Ascending aorta (tissue), 2 donors: ENCODE measurements around the gene GMPR. TPM values are rescaled to one million over a fixed set of nuclear protein-coding genes. Genes with fewer than 3 reads are reported as not detected.
A peak's percentile ranks its signal among the peaks of the same experiment; 100 is the strongest.

Source experiments
- DNase-seq, 2 donors: peaks; one replicate each; pipeline ENCODE4 v3.0.0-alpha.2; 2019; ENCODE audit warnings: low spot score in 2 of 2
- H3K27ac ChIP-seq, 2 donors: fragments of 200-600 bp; sonication (generic); one replicate each; pipeline ENCODE4 v1.5.1; 2016 to 2017; ENCODE audit warnings: mild to moderate bottlenecking in 1 of 2
- H3K27me3 ChIP-seq: fragments of 200-600 bp; sonication (generic); one replicate; pipeline ENCODE4 v1.5.1; 2017
- H3K36me3 ChIP-seq, 2 donors: fragments of 200-600 bp; sonication (generic); one replicate each; pipeline ENCODE4 v1.5.1; 2016
- H3K4me1 ChIP-seq, 2 donors: fragments of 200-600 bp; sonication (generic); one replicate each; pipeline ENCODE4 v1.5.1; 2016 to 2017; ENCODE audit warnings: mild to moderate bottlenecking in 1 of 2
- H3K4me3 ChIP-seq, 2 donors: fragments of 200-600 bp; sonication (generic); one replicate each; pipeline ENCODE4 v1.5.1; 2016 to 2017; ENCODE audit warnings: mild to moderate bottlenecking in 1 of 2
- H3K9me3 ChIP-seq, 2 donors: fragments of 200-600 bp; sonication (generic); one replicate each; pipeline ENCODE4 v1.5.1; 2016
- intact Hi-C: fragments of 100-400 bp; cut with DNase I; formaldehyde crosslinking; loops from one replicate; pipeline ENCODE4 v1.15.1; 2023
- total RNA-seq: library from RNA; depleted of rRNA; stranded (reverse); fragments of >200 nt; gene quantifications from one replicate; pipeline ENCODE4 v1.1.0, GENCODE V29; 2016
- TF ChIP-seq, protein P1 (sequence below), 3 experiments: fragments of 200-600 bp in 2 of 3; fragments of 450-650 bp in 1 of 3; sonication (generic) in 2 of 3; IDR thresholded peaks; one replicate each; pipeline ENCODE4 v1.5.1; 2016 to 2019; ENCODE audit warnings: antibody characterized with exemption in 3 of 3, mild to moderate bottlenecking in 1 of 3, moderate library complexity in 1 of 3

Gene GMPR
- total RNA-seq, 1 donor from 2014 or later: 18.4 TPM

DNA sequence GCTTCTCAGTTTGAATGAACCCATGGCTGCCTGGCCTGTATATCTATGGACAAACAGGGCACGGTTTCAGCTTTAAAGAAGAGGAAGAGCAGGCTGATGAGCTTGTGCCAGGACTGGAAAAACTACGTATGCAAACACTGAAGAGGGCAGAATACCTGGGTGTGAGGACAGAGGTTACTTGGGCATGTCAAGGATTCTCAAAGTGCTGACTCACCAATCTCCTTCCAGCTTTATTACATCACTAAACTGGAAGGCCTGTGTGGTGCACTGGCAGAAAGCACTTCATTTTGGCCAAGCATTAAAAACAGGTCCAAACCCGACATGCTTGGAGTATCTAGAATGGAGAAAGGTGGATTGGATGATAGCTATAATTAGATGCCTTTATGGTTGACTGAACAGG lies 95.2 kb downstream of the GMPR start:
- H3K27me3 ChIP-seq: no peaks in the 10 kb centered on the region
- no peak for DNase-seq
- no peaks in the 10 kb centered on the region for H3K36me3 ChIP-seq
- intact Hi-C loops: loop anchor here (2.0 to 10.0 kb wide), 5 partner anchors 46 to 701 kb away; no protein-coding TSS in a partner anchor
- TF ChIP-seq, protein P1, sequence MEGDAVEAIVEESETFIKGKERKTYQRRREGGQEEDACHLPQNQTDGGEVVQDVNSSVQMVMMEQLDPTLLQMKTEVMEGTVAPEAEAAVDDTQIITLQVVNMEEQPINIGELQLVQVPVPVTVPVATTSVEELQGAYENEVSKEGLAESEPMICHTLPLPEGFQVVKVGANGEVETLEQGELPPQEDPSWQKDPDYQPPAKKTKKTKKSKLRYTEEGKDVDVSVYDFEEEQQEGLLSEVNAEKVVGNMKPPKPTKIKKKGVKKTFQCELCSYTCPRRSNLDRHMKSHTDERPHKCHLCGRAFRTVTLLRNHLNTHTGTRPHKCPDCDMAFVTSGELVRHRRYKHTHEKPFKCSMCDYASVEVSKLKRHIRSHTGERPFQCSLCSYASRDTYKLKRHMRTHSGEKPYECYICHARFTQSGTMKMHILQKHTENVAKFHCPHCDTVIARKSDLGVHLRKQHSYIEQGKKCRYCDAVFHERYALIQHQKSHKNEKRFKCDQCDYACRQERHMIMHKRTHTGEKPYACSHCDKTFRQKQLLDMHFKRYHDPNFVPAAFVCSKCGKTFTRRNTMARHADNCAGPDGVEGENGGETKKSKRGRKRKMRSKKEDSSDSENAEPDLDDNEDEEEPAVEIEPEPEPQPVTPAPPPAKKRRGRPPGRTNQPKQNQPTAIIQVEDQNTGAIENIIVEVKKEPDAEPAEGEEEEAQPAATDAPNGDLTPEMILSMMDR (IDR thresholded peaks at IDR 0.05): no peak
- no peaks in the 10 kb centered on the region for H3K9me3 ChIP-seq
- no peak overlapping the region for H3K4me3 ChIP-seq
- no peak overlapping the region for H3K27ac ChIP-seq
- peaks cover 0 to 31% of the 10 kb centered on the region in 2 donors for H3K4me1 ChIP-seq

DNA sequence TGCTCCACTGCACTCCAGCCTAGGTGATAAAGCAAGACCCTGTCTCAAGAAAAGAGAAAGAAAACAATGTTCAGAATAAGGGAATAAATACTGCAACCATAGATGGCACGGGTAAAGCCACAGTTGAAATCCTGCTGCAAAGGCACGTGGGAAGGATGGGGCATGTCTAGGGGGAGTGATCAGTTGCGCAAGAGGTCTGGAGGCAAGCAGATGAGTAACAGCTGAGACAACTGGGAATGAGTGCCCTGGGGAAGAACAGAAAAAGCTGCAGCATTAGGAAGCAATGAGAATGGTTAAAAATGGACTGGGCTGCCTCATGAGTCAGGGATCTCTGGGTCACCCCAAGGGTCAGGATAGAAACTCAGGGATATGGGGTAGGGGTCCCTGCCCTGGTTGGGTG lies 96.3 kb downstream of the GMPR start:
- H3K9me3 ChIP-seq: no peaks in the 10 kb centered on the region
- intact Hi-C loops: loop anchor here (5.0 to 10.0 kb wide), 4 partner anchors 47 to 700 kb away; no protein-coding TSS in a partner anchor
- H3K27ac ChIP-seq: no peak overlapping the region
- peak; percentile 42 to 78 for DNase-seq
- TF ChIP-seq, protein P1 (IDR thresholded peaks at IDR 0.05): no peak
- no peaks in the 10 kb centered on the region for H3K36me3 ChIP-seq
- H3K4me1 ChIP-seq: peaks cover 0 to 37% of the 10 kb centered on the region in 2 donors
- no peak overlapping the region for H3K4me3 ChIP-seq
- H3K27me3 ChIP-seq: no peaks in the 10 kb centered on the region

GRCh38 chr6:16335176-16335575 lies 96.8 kb downstream of the GMPR start:
- no peak for DNase-seq
- no peaks in the 10 kb centered on the region for H3K36me3 ChIP-seq
- peaks cover 0 to 37% of the 10 kb centered on the region in 2 donors for H3K4me1 ChIP-seq
- no peaks in the 10 kb centered on the region for H3K27me3 ChIP-seq
- H3K27ac ChIP-seq: no peak overlapping the region
- no peak overlapping the region for H3K4me3 ChIP-seq
- TF ChIP-seq, protein P1 (IDR thresholded peaks at IDR 0.05): no peak
- intact Hi-C loops: loop anchor here (10.0 kb wide), 1 partner anchor 700 kb away; no protein-coding TSS in a partner anchor
- H3K9me3 ChIP-seq: no peaks in the 10 kb centered on the region

- no peaks in the 10 kb centered on the region for H3K27me3 ChIP-seq
- no peak for DNase-seq
- H3K9me3 ChIP-seq: no peaks in the 10 kb centered on the region
- TF ChIP-seq, protein P1 (IDR thresholded peaks at IDR 0.05): no peak
- H3K4me1 ChIP-seq: peaks cover 0 to 37% of the 10 kb centered on the region in 2 donors
- H3K27ac ChIP-seq: no peak overlapping the region
- no peak overlapping the region for H3K4me3 ChIP-seq
- H3K36me3 ChIP-seq: no peaks in the 10 kb centered on the region
- intact Hi-C loops: loop anchor here (10.0 kb wide), 1 partner anchor 699 kb away; no protein-coding TSS in a partner anchor
Observed at GRCh38 chr6:16336056-16336818, 97.8 kb downstream of the GMPR start.

- Histone ChIP-seq H3K36me3 (no peaks in the 10 kb centered on the region), H3K4me1 (peaks cover 0 to 32% of the 10 kb centered on the region in 2 donors), H3K27me3 (no peaks in the 10 kb centered on the region), H3K4me3 (no peak overlapping the region), H3K27ac (no peak overlapping the region), H3K9me3 (no peaks in the 10 kb centered on the region)
- no peak for DNase-seq
- TF ChIP-seq, protein P1 (IDR thresholded peaks at IDR 0.05): no peak
- intact Hi-C loops: loop anchor here (10.0 kb wide), 1 partner anchor 698 kb away; no protein-coding TSS in a partner anchor
Observed at GRCh38 chr6:16336911-16337294, 98.5 kb downstream of the GMPR start.
